HG02870 (cell line): ENCODE results near the gene FAR2.
"Not testable (repeated sequence)": the region's sequence is repeated elsewhere in the genome, so short reads cannot be mapped to it uniquely, and the experiment has no call there.

Experiments
- ATAC-seq: cut with Tn5 transposase; IDR thresholded peaks from one replicate; pipeline ENCODE4 v1.9.1; 2021; ENCODE audit warnings: mild to moderate bottlenecking, moderate library complexity; ENCODE audit not compliant: unreplicated experiment

The FAR2 gene

DNA sequence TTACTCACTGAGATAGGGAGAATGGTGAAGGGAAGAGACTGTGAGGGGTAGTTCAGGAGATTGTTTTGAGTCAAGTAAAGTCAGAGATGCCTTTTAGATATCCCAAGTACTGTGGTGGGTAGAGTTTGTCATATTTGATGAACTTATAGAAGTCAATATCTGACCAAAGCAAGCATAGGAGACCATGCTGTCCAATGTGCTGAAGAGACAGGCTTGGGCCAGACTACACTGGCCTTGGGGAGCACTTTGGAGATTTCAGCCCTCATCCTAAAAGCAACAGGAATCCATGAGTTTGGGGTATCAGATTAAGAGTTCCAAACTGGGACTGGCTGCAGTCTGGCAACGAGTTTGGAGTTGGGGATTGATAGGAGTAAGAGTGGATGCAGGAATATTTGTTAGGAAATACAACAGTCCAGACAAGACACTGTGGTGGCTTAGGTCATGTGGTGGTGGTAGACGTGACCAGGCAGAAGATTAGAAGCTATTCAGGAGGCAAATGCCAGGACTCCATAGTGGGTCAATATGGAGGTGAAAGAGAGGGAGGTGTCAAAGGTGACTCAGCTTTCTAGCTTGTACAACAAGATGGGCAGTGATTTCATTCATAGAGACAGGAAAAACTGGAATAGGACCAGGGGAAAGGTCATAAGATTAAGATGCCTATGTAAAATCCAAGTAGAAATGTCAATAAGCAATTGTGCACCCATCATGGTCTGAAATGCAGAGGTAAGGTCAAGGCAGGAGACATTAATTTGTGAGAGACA lies 81.9 kb downstream of the FAR2 start:
- no peak for ATAC-seq

- no peak for ATAC-seq
Measured at GRCh38 chr12:29232086-29232485, 83.0 kb downstream of the FAR2 start.

GRCh38 chr12:29234552-29234951 lies 85.5 kb downstream of the FAR2 start:
- ATAC-seq: no peak

- no peak for ATAC-seq
Measured at GRCh38 chr12:29234965-29235626, 86.0 kb downstream of the FAR2 start.

DNA sequence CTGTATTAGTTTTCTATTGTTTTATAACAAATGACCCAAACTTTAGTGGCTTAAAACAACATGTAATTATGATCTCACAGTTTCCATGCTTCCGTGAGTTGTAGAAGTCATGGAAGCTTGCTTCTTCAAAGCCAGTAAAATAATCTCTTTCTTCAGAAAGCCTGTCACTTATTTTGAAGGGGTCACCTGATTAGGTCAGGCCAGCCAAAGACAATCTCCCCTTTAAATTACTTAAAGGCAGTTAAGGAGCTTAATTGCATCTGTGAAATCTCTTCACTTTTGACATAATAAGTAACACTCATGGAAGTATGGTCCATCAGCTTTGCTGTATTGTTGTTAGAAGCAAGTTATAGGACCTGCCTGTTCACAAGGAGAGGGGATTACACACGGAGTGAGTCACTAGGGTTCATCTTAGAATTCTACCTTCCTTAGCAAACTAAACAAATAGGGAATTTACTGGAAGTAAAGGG lies 89.8 kb downstream of the FAR2 start:
- no peak for ATAC-seq

- ATAC-seq: no peak
Measured at GRCh38 chr12:29239336-29239735, 90.3 kb downstream of the FAR2 start.

DNA sequence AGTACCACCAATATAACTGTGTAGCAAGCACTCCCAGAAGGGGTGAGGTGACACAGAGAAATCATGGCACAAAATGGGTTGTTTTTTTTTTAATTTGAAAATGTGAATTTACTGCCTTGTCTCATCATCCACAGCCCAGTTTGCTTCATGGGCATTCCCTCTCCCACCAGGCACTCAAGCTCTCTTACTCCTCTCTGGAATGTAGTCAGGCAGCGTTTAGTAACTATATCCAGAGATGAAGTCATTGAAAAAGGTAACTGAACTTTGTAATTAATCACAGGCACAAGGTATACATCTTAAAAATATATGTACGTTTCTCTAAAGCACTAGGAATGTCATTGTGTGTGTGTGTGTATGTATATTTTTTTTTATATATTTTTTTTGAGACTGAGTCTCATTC lies 91.4 kb downstream of the FAR2 start:
- ATAC-seq: no peak

- ATAC-seq: peak; percentile 92
Measured at GRCh38 chr12:29241821-29242591, 92.9 kb downstream of the FAR2 start.

DNA sequence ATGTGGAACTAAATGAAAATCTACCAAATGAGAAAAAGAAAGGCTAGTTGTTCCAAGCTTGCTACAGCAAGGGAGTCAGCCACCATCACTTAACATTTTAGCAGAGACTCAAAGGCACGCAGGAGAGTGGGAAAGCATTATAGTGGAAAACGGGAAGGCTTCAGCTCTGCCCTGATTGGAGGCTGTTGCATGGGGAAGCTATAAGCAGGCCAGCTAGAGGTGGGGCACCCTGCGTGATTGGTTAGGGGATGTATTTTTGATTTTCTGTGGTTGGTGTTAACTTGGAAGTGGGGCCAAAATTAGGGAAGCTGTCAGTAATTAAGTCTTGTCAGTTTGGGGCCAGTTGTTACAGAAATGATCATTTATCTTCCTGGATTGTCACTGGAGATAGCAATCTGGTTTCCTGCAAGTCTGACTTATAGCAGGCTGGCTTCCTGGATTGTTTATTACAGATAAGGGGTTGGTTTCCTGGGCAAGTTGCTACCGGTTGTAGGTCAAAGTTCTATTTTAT lies 93.9 kb downstream of the FAR2 start:
- ATAC-seq: no peak

DNA sequence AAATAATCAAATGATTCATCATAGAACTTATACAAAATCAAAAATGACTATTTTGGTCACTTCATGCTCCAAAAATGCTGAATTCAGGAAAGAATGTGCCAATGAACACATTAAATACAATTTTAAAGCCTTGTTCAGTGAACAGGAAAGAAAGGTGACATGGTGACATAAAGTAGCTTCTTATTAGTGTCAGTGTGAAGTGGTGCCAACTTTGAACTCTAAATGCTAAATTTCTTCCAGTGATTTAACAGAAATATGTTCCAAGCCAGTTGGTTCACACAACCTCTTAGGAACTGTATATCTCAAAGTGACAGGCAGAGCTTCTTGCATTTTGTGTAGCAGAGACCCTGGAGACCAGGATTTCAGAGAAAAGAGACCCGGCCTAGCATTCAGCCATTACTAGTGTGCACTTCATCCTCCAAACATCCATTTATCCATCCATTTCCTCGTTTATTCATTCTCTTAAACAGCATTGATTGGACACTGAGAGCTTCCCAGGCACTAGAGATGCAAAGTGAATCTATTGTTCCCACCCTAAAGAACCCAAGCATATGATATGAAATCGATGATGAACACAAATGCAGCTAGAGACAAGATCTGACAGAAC lies 95.2 kb downstream of the FAR2 start:
- ATAC-seq: no peak

DNA sequence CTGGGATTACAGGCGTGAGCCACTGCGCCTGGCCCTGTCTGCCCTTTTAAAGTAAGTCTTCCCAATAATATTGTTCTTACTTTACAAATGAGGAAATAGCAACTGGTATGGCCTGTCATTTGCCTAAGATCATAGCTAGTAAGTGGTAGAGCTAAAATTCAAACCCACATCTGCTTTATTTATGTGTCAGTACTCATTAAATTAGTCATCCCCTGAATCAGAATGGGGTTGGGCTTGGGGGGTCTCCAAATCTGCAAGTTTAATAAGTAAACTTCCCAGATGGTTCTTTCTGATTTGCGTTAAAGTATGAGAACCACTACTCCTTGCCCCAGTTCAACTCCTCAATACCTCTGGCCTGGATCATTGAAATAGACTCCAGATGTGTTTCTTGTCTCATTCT lies 96.2 kb downstream of the FAR2 start:
- no peak for ATAC-seq

GRCh38 chr12:29249930-29250329 lies 100.9 kb downstream of the FAR2 start:
- ATAC-seq: no peak

DNA sequence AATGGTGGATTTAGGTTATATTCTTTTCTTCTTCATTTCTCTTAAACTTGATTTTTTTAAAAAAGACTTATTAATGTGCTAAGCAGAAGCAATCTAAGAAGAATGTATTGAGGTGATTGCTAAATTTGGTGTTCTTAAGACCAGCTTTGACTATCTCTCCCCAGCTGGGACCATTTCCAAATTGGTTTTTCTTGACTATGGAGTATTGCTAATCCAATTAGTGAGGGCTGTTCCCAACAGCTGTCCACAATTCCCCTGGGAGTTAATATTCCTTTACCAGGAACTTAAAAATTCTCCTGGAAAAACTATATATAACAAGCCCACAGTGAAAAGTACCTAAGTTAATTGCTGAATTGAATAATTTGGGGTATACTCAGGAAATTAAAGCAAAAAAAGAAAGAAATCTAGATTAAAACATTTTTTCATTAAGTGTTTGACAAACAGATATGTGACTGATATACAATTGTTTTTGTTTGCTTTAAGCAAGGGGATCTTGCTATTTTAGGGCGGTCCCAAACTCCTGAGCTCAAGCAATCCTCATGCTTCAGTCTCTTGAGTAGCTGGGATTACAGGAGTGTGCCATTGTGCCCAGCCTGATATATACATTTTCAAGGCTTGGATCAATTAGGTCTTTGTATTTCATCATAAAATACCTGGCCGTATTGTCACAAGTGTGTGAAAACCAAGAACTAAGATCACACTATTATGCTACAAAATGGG lies 105.0 kb downstream of the FAR2 start:
- no peak for ATAC-seq

GRCh38 chr12:29255042-29255441 lies 106.0 kb downstream of the FAR2 start:
- ATAC-seq: no peak

GRCh38 chr12:29256598-29256997 lies 107.5 kb downstream of the FAR2 start:
- ATAC-seq: no peak

DNA sequence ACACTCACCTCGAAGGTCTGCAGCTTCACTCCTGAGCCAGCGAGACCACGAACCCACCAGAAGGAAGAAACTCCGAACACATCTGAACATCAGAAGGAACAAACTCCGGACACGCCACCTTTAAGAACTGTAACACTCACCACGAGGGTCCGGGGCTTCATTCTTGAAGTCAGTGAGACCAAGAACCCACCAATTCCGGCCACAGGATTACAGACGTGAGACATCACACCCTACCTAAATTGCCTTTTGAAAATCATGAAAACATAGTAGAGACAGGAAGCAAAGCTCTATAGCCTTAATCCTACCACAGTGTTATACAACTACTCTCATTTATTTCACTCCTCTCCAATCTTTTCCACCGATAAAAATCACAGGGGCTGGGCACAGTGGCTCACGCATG lies 108.6 kb downstream of the FAR2 start:
- ATAC-seq: not testable (repeated sequence)

GRCh38 chr12:29264424-29264823 lies 115.3 kb downstream of the FAR2 start:
- no peak for ATAC-seq

GRCh38 chr12:29269706-29270408 lies 120.8 kb downstream of the FAR2 start:
- no peak for ATAC-seq

DNA sequence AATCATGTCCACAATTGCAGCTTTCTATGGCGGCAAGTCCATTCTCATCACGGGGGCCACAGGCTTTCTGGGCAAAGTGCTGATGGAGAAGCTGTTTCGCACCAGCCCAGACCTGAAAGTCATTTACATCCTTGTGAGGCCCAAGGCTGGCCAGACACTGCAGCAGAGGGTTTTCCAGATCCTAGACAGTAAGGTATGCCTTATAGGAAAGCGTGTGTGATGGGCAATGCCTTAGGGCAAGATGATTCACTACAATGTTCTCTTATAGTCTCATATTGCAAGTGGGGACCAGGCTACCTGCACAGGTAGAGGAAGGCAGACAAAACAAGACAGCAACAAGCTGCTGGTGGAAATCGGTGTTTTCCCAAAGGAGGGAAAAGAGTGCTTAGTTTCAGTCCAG lies 121.4 kb downstream of the FAR2 start:
- ATAC-seq: no peak
